HG03066 (cell line): Measurements from ENCODE around the gene NTN1.
"Not testable (repeated sequence)": the region's sequence is repeated elsewhere in the genome, so short reads cannot be mapped to it uniquely, and the experiment has no call there.

Experiments used
- ATAC-seq: cut with Tn5 transposase; IDR thresholded peaks from one replicate; pipeline ENCODE4 v1.9.1; 2021; ENCODE audit warnings: low read depth; ENCODE audit not compliant: unreplicated experiment

The NTN1 gene

GRCh38 chr17:9074131-9074530 is 52.8 kb downstream of the NTN1 start:
- ATAC-seq, result no peak

GRCh38 chr17:9079461-9080103 is 58.3 kb downstream of the NTN1 start:
- ATAC-seq, result no peak

GRCh38 chr17:9080296-9080914 is 59.1 kb downstream of the NTN1 start:
- no peak for ATAC-seq

GRCh38 chr17:9080983-9081382 is 59.7 kb downstream of the NTN1 start:
- no peak for ATAC-seq

- no peak for ATAC-seq
Measured at GRCh38 chr17:9086577-9086976, 65.3 kb downstream of the NTN1 start.

- no peak for ATAC-seq
Measured at GRCh38 chr17:9087921-9088320, 66.6 kb downstream of the NTN1 start.

- ATAC-seq, result no peak
Measured at GRCh38 chr17:9090641-9091096, 69.4 kb downstream of the NTN1 start.

GRCh38 chr17:9094193-9094592 is 72.9 kb downstream of the NTN1 start:
- no peak for ATAC-seq

GRCh38 chr17:9095390-9095789 is 74.1 kb downstream of the NTN1 start:
- ATAC-seq, result no peak

GRCh38 chr17:9098242-9098825 is 77.0 kb downstream of the NTN1 start:
- no peak for ATAC-seq

- ATAC-seq, result no peak
Measured at GRCh38 chr17:9101356-9101755, 80.0 kb downstream of the NTN1 start.

- ATAC-seq, result not testable (repeated sequence)
Measured at GRCh38 chr17:9103193-9103592, 81.9 kb downstream of the NTN1 start.

GRCh38 chr17:9104370-9105041 is 83.2 kb downstream of the NTN1 start:
- ATAC-seq, result no peak

- no peak for ATAC-seq
Measured at GRCh38 chr17:9105068-9105868, 84.0 kb downstream of the NTN1 start.

- not testable (repeated sequence) for ATAC-seq
Measured at GRCh38 chr17:9106278-9106677, 85.0 kb downstream of the NTN1 start.

GRCh38 chr17:9107527-9107926 is 86.2 kb downstream of the NTN1 start:
- ATAC-seq, result no peak

- ATAC-seq, result no peak
Measured at GRCh38 chr17:9108146-9108545, 86.8 kb downstream of the NTN1 start.

GRCh38 chr17:9109933-9110332 is 88.6 kb downstream of the NTN1 start:
- ATAC-seq, result no peak

- no peak for ATAC-seq
Measured at GRCh38 chr17:9110501-9110900, 89.2 kb downstream of the NTN1 start.
